HepG2 (cell line): ENCODE measurements around the gene IRX2. TPM values are rescaled to one million over a fixed set of nuclear protein-coding genes. Genes with fewer than 3 reads are reported as not detected.
A peak's percentile ranks its signal among the peaks of the same experiment; 100 is the strongest.

ENCODE experiments used
- ATAC-seq: fragments of 200-7000 bp; cut with Tn5 transposase; 3 replicates; pipeline ENCODE4 v1.9.1; 2020; ENCODE audit warnings: mild to moderate bottlenecking, moderate library complexity
- BruUV-seq: library from RNA; stranded (reverse); fragments of 400-500 nt; replicated peaks from 2 replicates; lab custom pipeline; 2021; lab: Mats Ljungman, UMichigan
- CTCF ChIA-PET: fragments of 300-600 bp; formaldehyde crosslinking; extraction: SDS; loops from one replicate; lab custom pipeline; 2021; ENCODE audit warnings: low total read pairs, inconsistent platforms, low intra/inter-chr PET ratio; lab: Yijun Ruan, JAX
- POLR2A ChIA-PET: fragments of 350-600 bp; sonication (Branson Sonifier 250); formaldehyde crosslinking; loops from one replicate; lab custom pipeline; 2020; ENCODE audit warnings: antibody characterized with exemption, inconsistent platforms; lab: Yijun Ruan, JAX
- DNase-seq: peaks from one replicate; pipeline ENCODE4 v3.0.0-alpha.2; 2015; ENCODE audit warnings: low spot score
- FAIRE-seq: peaks from 3 replicates; lab custom pipeline; 2011; peaks lifted over from hg19 to GRCh38; lab: Jason Lieb, UNC
- H2AFZ ChIP-seq: one replicate; pipeline ENCODE4 v1.6.1; 2011; ENCODE audit warnings: low read length, inconsistent platforms
- H3K27ac ChIP-seq: fragments of 300-600 bp; 3 replicates; pipeline ENCODE4 v1.8.0; 2011; ENCODE audit warnings: mixed run types, mild to moderate bottlenecking, mixed read lengths, low read length, inconsistent platforms; ENCODE audit not compliant: insufficient read depth; ENCODE audit errors: extremely low read length
- H3K27me3 ChIP-seq, 2 experiments: fragments of 200-600 bp in 1 of 2; 2 replicates in 1 of 2; 3 replicates in 1 of 2; pipeline versions ENCODE4 v1.6.0 to v1.8.0; 2011; ENCODE audit warnings: low read length in 2 of 2, mild to moderate bottlenecking in 2 of 2, moderate library complexity in 2 of 2, inconsistent platforms in 1 of 2; ENCODE audit not compliant: insufficient read depth in 2 of 2, control insufficient read depth in 1 of 2
- H3K36me3 ChIP-seq, 2 experiments: fragments of 200-600 bp in 1 of 2; replicated peaks in 1 of 2; 2 replicates in 1 of 2; 3 replicates in 1 of 2; pipeline versions ENCODE4 v1.5.1 to v1.8.0; 2011; ENCODE audit warnings: low read length in 2 of 2, inconsistent platforms in 1 of 2; ENCODE audit not compliant: insufficient read depth in 2 of 2, control insufficient read depth in 1 of 2
- H3K4me1 ChIP-seq: 2 replicates; pipeline ENCODE4 v1.5.1; 2012; ENCODE audit warnings: low read length, inconsistent platforms; ENCODE audit not compliant: insufficient read depth
- H3K4me2 ChIP-seq: 2 replicates; pipeline ENCODE4 v1.6.0; 2011; ENCODE audit warnings: low read depth, low read length, inconsistent platforms
- H3K4me3 ChIP-seq, 3 experiments: fragments of 200-600 bp in 1 of 3; sonication (generic), shearing (Covaris generic) in 1 of 3; replicated peaks in 1 of 3; 2 replicates each; pipeline ENCODE4 v1.5.1; 2011 to 2016; ENCODE audit warnings: low read length in 3 of 3, inconsistent platforms in 2 of 3, low read depth in 2 of 3, mild to moderate bottlenecking in 2 of 3, control low read depth in 1 of 3, mixed read lengths in 1 of 3; ENCODE audit not compliant: insufficient read depth in 1 of 3
- H3K79me2 ChIP-seq: one replicate; pipeline ENCODE4 v1.6.1; 2011; ENCODE audit warnings: low read length, inconsistent platforms; ENCODE audit not compliant: insufficient read depth
- H3K9ac ChIP-seq: 2 replicates; pipeline ENCODE4 v1.6.0; 2011; ENCODE audit warnings: mild to moderate bottlenecking, low read depth, low read length, inconsistent platforms; ENCODE audit not compliant: insufficient read depth
- H3K9me3 ChIP-seq: 2 replicates; pipeline ENCODE4 v1.5.1; 2012; ENCODE audit warnings: mild to moderate bottlenecking, low read length
- H4K20me1 ChIP-seq: 2 replicates; pipeline ENCODE4 v1.6.0; 2011; ENCODE audit warnings: inconsistent platforms, mild to moderate bottlenecking, low read length, moderate library complexity; ENCODE audit not compliant: insufficient read depth
- AGO1 ChIP-seq: fragments of 200-400 bp; formaldehyde crosslinking; IDR thresholded peaks from 2 replicates; pipeline ENCODE4 v1.6.1; 2017; ENCODE audit warnings: mild to moderate bottlenecking, low read depth, low read length, moderate library complexity; ENCODE audit not compliant: poor library complexity, severe bottlenecking
- ATRX ChIP-seq: sonication (generic); formaldehyde crosslinking; IDR thresholded peaks from 2 replicates; pipeline ENCODE4 v1.4.0; 2020; ENCODE audit warnings: missing genetic modification reagents, borderline replicate concordance
- DNMT3B ChIP-seq: conservative IDR thresholded peaks from 2 replicates; pipeline ENCODE4 v1.6.1; 2016; ENCODE audit warnings: missing biosample characterization, control low read depth
- KLF12 ChIP-seq: sonication (generic); formaldehyde crosslinking; IDR thresholded peaks from 2 replicates; pipeline ENCODE4 v1.4.0; 2020; ENCODE audit warnings: missing genetic modification reagents, borderline replicate concordance
- MYNN ChIP-seq: sonication (generic); formaldehyde crosslinking; IDR thresholded peaks from 2 replicates; pipeline ENCODE4 v1.4.0; 2020; ENCODE audit warnings: mild to moderate bottlenecking, low read depth, missing genetic modification reagents
- NFATC3 ChIP-seq: sonication (generic); formaldehyde crosslinking; IDR thresholded peaks from 2 replicates; pipeline ENCODE4 v1.5.1; 2020; ENCODE audit warnings: mild to moderate bottlenecking, missing genetic modification reagents
- NR2C2 ChIP-seq: sonication (generic); formaldehyde crosslinking; IDR thresholded peaks from 2 replicates; pipeline ENCODE4 v1.4.0; 2020; ENCODE audit warnings: missing genetic modification reagents, mild to moderate bottlenecking, moderate library complexity, borderline replicate concordance
- RAD51 ChIP-seq: fragments of 450-650 bp; IDR thresholded peaks from 2 replicates; pipeline ENCODE4 v1.6.1; 2016; ENCODE audit warnings: borderline replicate concordance
- ZBTB7A ChIP-seq: sonication (generic); formaldehyde crosslinking; IDR thresholded peaks from 2 replicates; pipeline ENCODE4 v1.8.0; 2022; ENCODE audit warnings: mild to moderate bottlenecking, missing genetic modification reagents
- ZNF234 ChIP-seq: sonication (generic); formaldehyde crosslinking; conservative IDR thresholded peaks from 2 replicates; pipeline ENCODE4 v1.5.1; 2020; ENCODE audit warnings: mild to moderate bottlenecking, missing genetic modification reagents
- ZNF776 ChIP-seq: sonication (generic); formaldehyde crosslinking; IDR thresholded peaks from 2 replicates; pipeline ENCODE4 v1.4.0; 2020; ENCODE audit warnings: mild to moderate bottlenecking, missing genetic modification reagents
- ZNF816 ChIP-seq: sonication (generic); formaldehyde crosslinking; IDR thresholded peaks from 2 replicates; pipeline ENCODE4 v1.8.0; 2022; ENCODE audit warnings: missing genetic modification reagents, mild to moderate bottlenecking, borderline replicate concordance
- WGBS: methylation state at CpG from one replicate; pipeline ENCODE4 v1.1.6; 2017; ENCODE audit warnings: low lambda C conversion rate; 5-methylcytosine and 5-hydroxymethylcytosine counted together
- in situ Hi-C: cut with HindIII; loops from 2 replicates; pipeline ENCODE4 v1.10.0; 2017; ENCODE audit warnings: low pct_unique_long_range_greater_than_20kb; ENCODE audit not compliant: extremely low pct_ligation_motif_present
- intact Hi-C: fragments of 100-400 bp; cut with micrococcal nuclease; formaldehyde crosslinking; loops from one replicate; pipeline ENCODE4 v1.10.0; 2022; ENCODE audit not compliant: unreplicated experiment
- polyA plus RNA-seq, 8 experiments: library from polyadenylated mRNA; depleted of rRNA in 3 of 8; stranded (reverse) in 7 of 8; unstranded in 1 of 8; fragments of >200 nt; fragmentation: Illumina TruSeq in 4 of 8; extraction: Trizol in 4 of 8; gene quantifications; 2 replicates each; pipeline versions ENCODE4 v1.2.1 to v1.2.3, GENCODE V29; 2011 to 2016; ENCODE audit warnings: low read depth in 4 of 8, missing spikeins in 1 of 8, mixed read lengths in 1 of 8; ENCODE audit not compliant: insufficient read depth in 1 of 8
- total RNA-seq, 5 experiments: library from RNA; depleted of rRNA; stranded (reverse); fragments of >200 nt; fragmentation: Illumina TruSeq; extraction: Trizol; gene quantifications; 2 replicates each; pipeline ENCODE4 v1.2.3, GENCODE V29; 2016; ENCODE audit warnings: low read depth in 1 of 5
- TF ChIP-seq, protein P1 (sequence below): sonication (generic); formaldehyde crosslinking; IDR thresholded peaks from 2 replicates; pipeline ENCODE4 v1.5.1; 2020; ENCODE audit warnings: mild to moderate bottlenecking, missing genetic modification reagents, borderline replicate concordance
- TF ChIP-seq, protein P2 (sequence below): sonication (generic); formaldehyde crosslinking; IDR thresholded peaks from 2 replicates; pipeline ENCODE4 v1.8.1; 2023; ENCODE audit warnings: missing genetic modification reagents, mild to moderate bottlenecking, borderline replicate concordance
- TF ChIP-seq, protein P3 (sequence below): sonication (generic); formaldehyde crosslinking; IDR thresholded peaks from 2 replicates; pipeline ENCODE4 v1.4.0; 2020; ENCODE audit warnings: missing genetic modification reagents

Gene IRX2
- total and polyA plus RNA-seq, 2 of the 13 experiments (the other 11 are each of a cell fraction or from before 2014, with no cell fraction given): not detected

DNA sequence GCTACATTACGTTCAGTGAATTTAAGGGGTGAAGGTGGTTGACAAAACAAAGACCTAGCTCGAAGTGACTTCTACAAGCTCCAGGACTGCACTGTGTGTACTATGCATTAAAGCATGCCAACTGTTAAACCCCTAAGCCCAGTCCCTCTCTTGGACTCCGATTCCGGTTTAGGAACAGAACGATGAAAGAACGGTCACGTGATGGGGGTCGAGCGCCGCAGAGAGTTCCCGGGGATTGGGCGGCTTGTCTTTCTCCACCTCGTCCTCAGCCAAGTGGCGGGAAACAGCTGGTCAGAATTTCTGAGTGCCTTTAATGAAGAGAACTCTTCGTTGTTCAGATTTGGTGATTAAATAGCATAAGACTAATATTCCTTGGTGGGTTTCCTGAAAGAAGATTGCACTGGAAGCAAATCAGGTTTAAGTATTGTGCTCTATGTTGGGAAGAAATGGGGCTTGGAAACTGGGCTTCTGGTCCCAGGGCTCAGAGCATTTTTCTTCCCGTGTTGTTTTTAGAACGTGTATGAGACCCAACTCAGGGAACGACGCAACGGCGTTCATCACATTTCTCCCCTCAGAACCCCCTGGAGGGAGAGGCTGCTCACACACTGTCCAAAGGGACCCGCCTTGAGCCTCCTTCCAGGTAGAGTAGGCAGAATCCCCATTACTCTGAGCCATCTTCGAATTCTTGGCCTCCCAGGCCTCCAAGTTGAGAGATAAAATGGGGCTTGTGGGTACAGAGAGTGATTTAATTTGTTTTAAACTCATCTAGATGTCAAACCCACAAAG is 25.3 kb downstream of the IRX2 start:
- POLR2A ChIA-PET: no interaction called here
- H3K4me2 ChIP-seq: no peak overlapping the region
- no peak overlapping the region for H3K9ac ChIP-seq
- BruUV-seq: no TSS peak
- H3K36me3 ChIP-seq: no peaks in the 10 kb centered on the region
- no peaks in the 10 kb centered on the region for H3K4me1 ChIP-seq
- no peaks in the 10 kb centered on the region for H3K9me3 ChIP-seq
- WGBS: 36% methylated on average over 23 of the region's 23 CpGs
- FAIRE-seq (no peak), DNase-seq (no peak), ATAC-seq (no peak)
- no peak overlapping the region for H3K27ac ChIP-seq
- in situ Hi-C loops (loop anchor here (25.0 kb wide), 1 partner anchor 514 kb away; no protein-coding TSS in a partner anchor), intact Hi-C loops (loop anchor here (2.0 kb wide), 1 partner anchor 73 kb away; no protein-coding TSS in a partner anchor)
- CTCF ChIA-PET: no interaction called here
- H2AFZ ChIP-seq: no peak overlapping the region
- H3K79me2 ChIP-seq: no peaks in the 10 kb centered on the region
- no peak for TF ChIP-seq ATRX (CRISPR knock-in tag)
- peak; percentile 59; the same call in 1 of the 2 replicates for TF ChIP-seq RAD51
- no peaks in the 10 kb centered on the region for H4K20me1 ChIP-seq
- H3K4me3 ChIP-seq: no peak overlapping the region
- peaks cover 0 to 35% of the 10 kb centered on the region in 2 experiments; a peak in 2 of 5 replicates for H3K27me3 ChIP-seq

GRCh38 chr5:2724831-2725230 is 26.6 kb downstream of the IRX2 start:
- in situ Hi-C loops (loop anchor here (25.0 kb wide), 1 partner anchor 513 kb away; no protein-coding TSS in a partner anchor), intact Hi-C loops (no loop called here)
- WGBS: 7% methylated on average over 5 of the region's 5 CpGs
- Histone ChIP-seq H3K36me3 (no peaks in the 10 kb centered on the region), H3K9ac (no peak overlapping the region), H3K9me3 (no peaks in the 10 kb centered on the region), H3K4me1 (no peaks in the 10 kb centered on the region), H4K20me1 (no peaks in the 10 kb centered on the region), H3K27me3 (peaks cover 0 to 35% of the 10 kb centered on the region in 2 experiments; a peak in 2 of 5 replicates), H2AFZ (no peak overlapping the region), H3K4me2 (no peak overlapping the region), H3K27ac (no peak overlapping the region), H3K4me3 (no peak overlapping the region), H3K79me2 (no peaks in the 10 kb centered on the region)
- BruUV-seq: no TSS peak
- CTCF ChIA-PET: no interaction called here
- FAIRE-seq (no peak), ATAC-seq (no peak), DNase-seq (no peak)
- POLR2A ChIA-PET: no interaction called here
- TF ChIP-seq ZNF776 (CRISPR knock-in tag): no peak
- TF ChIP-seq, protein P1, sequence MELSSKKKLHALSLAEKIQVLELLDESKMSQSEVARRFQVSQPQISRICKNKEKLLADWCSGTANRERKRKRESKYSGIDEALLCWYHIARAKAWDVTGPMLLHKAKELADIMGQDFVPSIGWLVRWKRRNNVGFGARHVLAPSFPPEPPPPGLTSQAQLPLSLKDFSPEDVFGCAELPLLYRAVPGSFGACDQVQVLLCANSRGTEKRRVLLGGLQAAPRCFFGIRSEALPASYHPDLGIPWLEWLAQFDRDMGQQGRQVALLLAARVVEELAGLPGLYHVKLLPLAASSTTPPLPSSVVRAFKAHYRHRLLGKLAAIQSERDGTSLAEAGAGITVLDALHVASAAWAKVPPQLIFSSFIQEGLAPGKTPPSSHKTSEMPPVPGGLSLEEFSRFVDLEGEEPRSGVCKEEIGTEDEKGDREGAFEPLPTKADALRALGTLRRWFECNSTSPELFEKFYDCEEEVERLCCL (CRISPR knock-in tag): no peak
- no peak for TF ChIP-seq ZNF816 (CRISPR knock-in tag)
- TF ChIP-seq, protein P2, sequence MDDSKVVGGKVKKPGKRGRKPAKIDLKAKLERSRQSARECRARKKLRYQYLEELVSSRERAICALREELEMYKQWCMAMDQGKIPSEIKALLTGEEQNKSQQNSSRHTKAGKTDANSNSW: no peak
- TF ChIP-seq AGO1: no peak
- TF ChIP-seq, protein P3, sequence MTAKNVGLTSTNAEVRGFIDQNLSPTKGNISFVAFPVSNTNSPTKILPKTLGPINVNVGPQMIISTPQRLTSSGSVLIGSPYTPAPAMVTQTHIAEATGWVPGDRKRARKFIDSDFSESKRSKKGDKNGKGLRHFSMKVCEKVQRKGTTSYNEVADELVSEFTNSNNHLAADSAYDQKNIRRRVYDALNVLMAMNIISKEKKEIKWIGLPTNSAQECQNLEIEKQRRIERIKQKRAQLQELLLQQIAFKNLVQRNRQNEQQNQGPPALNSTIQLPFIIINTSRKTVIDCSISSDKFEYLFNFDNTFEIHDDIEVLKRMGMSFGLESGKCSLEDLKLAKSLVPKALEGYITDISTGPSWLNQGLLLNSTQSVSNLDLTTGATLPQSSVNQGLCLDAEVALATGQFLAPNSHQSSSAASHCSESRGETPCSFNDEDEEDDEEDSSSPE (CRISPR knock-in tag): no peak
- no peak for TF ChIP-seq KLF12 (CRISPR knock-in tag)
- no peak for TF ChIP-seq ZNF234 (CRISPR knock-in tag)
- TF ChIP-seq ZBTB7A: no peak
- TF ChIP-seq NR2C2 (CRISPR knock-in tag): no peak
- no peak for TF ChIP-seq MYNN (CRISPR knock-in tag)
- TF ChIP-seq NFATC3 (CRISPR knock-in tag): no peak
- no peak for TF ChIP-seq DNMT3B (CRISPR knock-in tag)
